Fibroblast of lung (primary cell): ENCODE measurements around the gene GNG13.

Experiments used
- CTCF ChIP-seq, 2 donors: IDR thresholded peaks in 1 of 2; conservative IDR thresholded peaks in 1 of 2; 1 replicate in 1 of 2; 2 replicates in 1 of 2; pipeline ENCODE4 v1.5.1; 2011 to 2012; ENCODE audit warnings: low read length in 2 of 2, control low read depth in 1 of 2, inconsistent platforms in 1 of 2, low read depth in 1 of 2, mild to moderate bottlenecking in 1 of 2
- EZH2 ChIP-seq: IDR thresholded peaks from 2 replicates; pipeline ENCODE4 v1.5.1; 2012; ENCODE audit warnings: low read length, control low read depth, mild to moderate bottlenecking; ENCODE audit errors: missing control alignments

DNA sequence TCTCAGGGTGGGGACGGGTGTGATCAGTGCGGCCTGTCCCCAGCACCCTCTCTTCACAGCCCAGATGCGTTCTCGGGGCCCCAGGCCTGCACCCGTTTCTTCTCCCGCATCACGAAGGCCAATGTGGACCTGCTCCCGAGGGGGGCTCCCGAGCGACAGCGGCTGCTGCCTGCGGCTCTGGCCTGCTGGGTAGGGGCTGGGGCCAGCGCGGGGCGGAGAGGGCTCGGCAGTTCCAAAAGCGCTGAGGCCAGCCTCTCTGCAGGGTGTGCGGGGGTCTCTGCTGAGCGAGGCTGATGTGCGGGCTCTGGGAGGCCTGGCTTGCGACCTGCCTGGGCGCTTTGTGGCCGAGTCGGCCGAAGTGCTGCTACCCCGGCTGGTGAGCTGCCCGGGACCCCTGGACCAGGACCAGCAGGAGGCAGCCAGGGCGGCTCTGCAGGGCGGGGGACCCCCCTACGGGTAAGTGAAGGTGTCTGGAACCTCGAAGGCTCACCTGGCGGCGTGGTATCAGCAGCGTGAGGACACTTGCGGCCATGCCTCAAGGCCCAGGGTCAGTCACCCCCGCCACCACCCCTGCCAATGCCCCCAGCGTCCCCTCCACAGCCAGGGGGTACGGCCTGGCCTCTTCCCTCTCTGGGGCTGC lies 35.6 kb downstream of the GNG13 start:
- no peak for TF ChIP-seq CTCF (conservative IDR thresholded peaks at IDR 0.05 in 1 of 2, IDR thresholded peaks at IDR 0.05 in 1 of 2; ENCODE audit: low read depth in 1 of 2, low read length in 2 of 2)
- TF ChIP-seq EZH2, result no peak
